ENCODE data around the gene KRT26.

The KRT26 gene

DNA sequence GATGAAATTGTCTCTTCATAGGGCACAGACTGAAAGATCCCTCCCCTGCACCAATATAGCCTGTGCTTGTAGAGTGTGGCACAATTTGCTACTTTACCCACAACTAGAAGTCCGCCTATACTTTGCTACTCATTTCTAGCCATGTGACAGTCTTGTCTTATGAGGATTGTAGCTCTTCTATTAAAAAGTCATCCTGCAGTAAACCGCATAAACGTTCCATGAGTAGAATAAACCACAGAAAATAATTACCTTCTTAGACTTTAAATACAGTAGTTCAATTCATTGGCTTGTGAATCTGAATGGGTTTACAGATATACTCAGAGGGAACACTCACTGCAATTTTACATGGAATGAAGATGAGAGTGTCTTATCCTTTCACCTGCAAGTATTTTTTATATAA lies 6.0 kb upstream of the KRT26 start:
- TF ChIP-seq, protein P1, sequence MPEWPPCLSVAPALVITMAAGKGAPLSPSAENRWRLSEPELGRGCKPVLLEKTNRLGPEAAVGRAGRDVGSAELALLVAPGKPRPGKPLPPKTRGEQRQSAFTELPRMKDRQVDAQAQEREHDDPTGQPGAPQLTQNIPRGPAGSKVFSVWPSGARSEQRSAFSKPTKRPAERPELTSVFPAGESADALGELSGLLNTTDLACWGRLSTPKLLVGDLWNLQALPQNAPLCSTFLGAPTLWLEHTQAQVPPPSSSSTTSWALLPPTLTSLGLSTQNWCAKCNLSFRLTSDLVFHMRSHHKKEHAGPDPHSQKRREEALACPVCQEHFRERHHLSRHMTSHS (tag by site-specific recombination; IDR thresholded peaks at IDR 0.05): no peak
- TF ChIP-seq TCF7L2 (IDR thresholded peaks at IDR 0.05; ENCODE audit: borderline replicate concordance, low read depth, low read length) (no peak), ZNF37A (tag by site-specific recombination; IDR thresholded peaks at IDR 0.05) (no peak), ZEB2 (tag by site-specific recombination; IDR thresholded peaks at IDR 0.05) (no peak), ZNF146 (tag by site-specific recombination; IDR thresholded peaks at IDR 0.05) (no peak), ZNF221 (tag by site-specific recombination; IDR thresholded peaks at IDR 0.05; ENCODE audit: borderline replicate concordance) (no peak), ZNF571 (tag by site-specific recombination; IDR thresholded peaks at IDR 0.05) (no peak), ZNF837 (tag by site-specific recombination; IDR thresholded peaks at IDR 0.05) (no peak), ZNF184 (tag by site-specific recombination; IDR thresholded peaks at IDR 0.05) (no peak), ZNF335 (tag by site-specific recombination; conservative IDR thresholded peaks at IDR 0.05) (no peak), ZNF555 (tag by site-specific recombination; conservative IDR thresholded peaks at IDR 0.05) (no peak), ZNF670 (tag by site-specific recombination; IDR thresholded peaks at IDR 0.05; ENCODE audit: low read depth) (no peak), ZNF23 (tag by site-specific recombination; IDR thresholded peaks at IDR 0.05; ENCODE audit: borderline replicate concordance) (no peak)
- TF ChIP-seq, protein P2, sequence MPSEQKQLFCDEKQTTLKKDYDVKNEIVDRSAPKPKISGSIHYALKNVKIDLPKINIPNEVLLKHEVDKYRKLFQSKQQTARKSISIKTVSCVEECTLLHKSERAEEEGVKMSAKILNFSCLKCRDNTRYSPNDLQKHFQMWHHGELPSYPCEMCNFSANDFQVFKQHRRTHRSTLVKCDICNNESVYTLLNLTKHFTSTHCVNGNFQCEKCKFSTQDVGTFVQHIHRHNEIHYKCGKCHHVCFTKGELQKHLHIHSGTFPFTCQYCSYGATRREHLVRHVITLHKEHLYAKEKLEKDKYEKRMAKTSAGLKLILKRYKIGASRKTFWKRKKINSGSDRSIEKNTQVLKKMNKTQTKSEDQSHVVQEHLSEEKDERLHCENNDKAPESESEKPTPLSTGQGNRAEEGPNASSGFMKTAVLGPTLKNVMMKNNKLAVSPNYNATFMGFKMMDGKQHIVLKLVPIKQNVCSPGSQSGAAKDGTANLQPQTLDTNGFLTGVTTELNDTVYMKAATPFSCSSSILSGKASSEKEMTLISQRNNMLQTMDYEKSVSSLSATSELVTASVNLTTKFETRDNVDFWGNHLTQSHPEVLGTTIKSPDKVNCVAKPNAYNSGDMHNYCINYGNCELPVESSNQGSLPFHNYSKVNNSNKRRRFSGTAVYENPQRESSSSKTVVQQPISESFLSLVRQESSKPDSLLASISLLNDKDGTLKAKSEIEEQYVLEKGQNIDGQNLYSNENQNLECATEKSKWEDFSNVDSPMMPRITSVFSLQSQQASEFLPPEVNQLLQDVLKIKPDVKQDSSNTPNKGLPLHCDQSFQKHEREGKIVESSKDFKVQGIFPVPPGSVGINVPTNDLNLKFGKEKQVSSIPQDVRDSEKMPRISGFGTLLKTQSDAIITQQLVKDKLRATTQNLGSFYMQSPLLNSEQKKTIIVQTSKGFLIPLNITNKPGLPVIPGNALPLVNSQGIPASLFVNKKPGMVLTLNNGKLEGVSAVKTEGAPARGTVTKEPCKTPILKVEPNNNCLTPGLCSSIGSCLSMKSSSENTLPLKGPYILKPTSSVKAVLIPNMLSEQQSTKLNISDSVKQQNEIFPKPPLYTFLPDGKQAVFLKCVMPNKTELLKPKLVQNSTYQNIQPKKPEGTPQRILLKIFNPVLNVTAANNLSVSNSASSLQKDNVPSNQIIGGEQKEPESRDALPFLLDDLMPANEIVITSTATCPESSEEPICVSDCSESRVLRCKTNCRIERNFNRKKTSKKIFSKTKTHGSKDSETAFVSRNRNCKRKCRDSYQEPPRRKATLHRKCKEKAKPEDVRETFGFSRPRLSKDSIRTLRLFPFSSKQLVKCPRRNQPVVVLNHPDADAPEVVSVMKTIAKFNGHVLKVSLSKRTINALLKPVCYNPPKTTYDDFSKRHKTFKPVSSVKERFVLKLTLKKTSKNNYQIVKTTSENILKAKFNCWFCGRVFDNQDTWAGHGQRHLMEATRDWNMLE (tag by site-specific recombination; conservative IDR thresholded peaks at IDR 0.05; ENCODE audit: low read depth): no peak
- CTCF ChIA-PET: interaction anchor here (0.6 kb wide), 1 partner anchor 1040 kb away, joined by 4 read pairs; no protein-coding TSS in a partner anchor
- POLR2A ChIA-PET: no interaction called here

DNA sequence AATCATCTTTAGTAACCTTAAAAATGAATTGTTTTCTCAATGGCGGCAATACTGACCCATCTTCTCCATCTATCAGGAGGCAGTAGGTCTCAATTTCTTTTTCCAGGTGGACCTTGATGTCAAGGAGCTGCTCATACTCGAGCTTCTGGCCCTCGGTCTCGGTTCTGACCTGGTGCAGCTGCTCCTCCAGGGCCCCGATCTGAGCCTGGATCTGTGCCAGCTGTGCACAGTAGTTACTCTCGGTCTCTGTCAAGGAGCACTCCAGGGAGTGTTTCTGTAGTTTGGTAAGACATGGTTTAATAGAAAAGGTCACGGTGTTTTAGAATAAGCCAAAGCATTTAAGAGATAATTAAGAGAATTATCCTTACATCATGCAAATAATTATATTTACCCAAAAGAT lies 5.5 kb upstream of the KRT26 start:
- Histone ChIP-seq H3K4me3 (ENCODE audit: low read depth, low read length) (no peak overlapping the region), H3K4me1 (ENCODE audit: control insufficient read depth, insufficient read depth, low read length) (no peaks in the 10 kb centered on the region), H3K27ac (ENCODE audit: extremely low read depth, low read depth, low read length) (no peak overlapping the region), H3K36me3 (ENCODE audit: control insufficient read depth in 2 of 2, insufficient read depth in 1 of 2, low read length in 2 of 2) (no peaks in the 10 kb centered on the region), H3K9me3 (ENCODE audit: control insufficient read depth, insufficient read depth, low read depth, low read length) (no peaks in the 10 kb centered on the region)
- ChIA-PET CTCF (interaction anchor here (0.6 to 0.7 kb wide), 2 partner anchors 578 to 1040 kb away, joined by 3 to 4 read pairs; no protein-coding TSS in a partner anchor), POLR2A (no interaction called here)
- TF ChIP-seq ZNF19 (tag by site-specific recombination; IDR thresholded peaks at IDR 0.05; ENCODE audit: low read depth): no peak
- TF ChIP-seq ZNF623 (tag by site-specific recombination; IDR thresholded peaks at IDR 0.05): no peak
- no peak for TF ChIP-seq ZSCAN23 (tag by site-specific recombination; IDR thresholded peaks at IDR 0.05)
- TF ChIP-seq, protein P3, sequence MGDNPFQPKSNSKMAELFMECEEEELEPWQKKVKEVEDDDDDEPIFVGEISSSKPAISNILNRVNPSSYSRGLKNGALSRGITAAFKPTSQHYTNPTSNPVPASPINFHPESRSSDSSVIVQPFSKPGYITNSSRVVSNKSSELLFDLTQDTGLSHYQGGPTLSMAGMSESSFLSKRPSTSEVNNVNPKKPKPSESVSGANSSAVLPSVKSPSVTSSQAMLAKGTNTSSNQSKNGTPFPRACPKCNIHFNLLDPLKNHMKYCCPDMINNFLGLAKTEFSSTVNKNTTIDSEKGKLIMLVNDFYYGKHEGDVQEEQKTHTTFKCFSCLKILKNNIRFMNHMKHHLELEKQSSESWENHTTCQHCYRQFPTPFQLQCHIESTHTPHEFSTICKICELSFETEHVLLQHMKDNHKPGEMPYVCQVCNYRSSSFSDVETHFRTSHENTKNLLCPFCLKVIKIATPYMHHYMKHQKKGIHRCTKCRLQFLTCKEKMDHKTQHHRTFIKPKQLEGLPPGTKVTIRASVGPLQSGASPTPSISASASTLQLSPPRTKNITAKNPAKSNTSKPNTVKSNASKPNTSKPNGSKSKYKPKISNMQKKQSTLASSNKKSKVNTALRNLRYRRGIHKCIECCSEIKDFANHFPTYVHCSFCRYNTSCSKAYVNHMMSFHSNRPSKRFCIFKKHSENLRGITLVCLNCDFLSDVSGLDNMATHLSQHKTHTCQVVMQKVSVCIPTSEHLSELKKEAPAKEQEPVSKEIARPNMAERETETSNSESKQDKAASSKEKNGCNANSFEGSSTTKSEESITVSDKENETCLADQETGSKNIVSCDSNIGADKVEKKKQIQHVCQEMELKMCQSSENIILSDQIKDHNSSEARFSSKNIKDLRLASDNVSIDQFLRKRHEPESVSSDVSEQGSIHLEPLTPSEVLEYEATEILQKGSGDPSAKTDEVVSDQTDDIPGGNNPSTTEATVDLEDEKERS (tag by site-specific recombination; IDR thresholded peaks at IDR 0.05): no peak
- TF ChIP-seq KLF7 (tag by site-specific recombination; IDR thresholded peaks at IDR 0.05; ENCODE audit: borderline replicate concordance): no peak
- no peak for TF ChIP-seq OSR2 (tag by site-specific recombination; IDR thresholded peaks at IDR 0.05)
- TF ChIP-seq, protein P2 (tag by site-specific recombination; conservative IDR thresholded peaks at IDR 0.05; ENCODE audit: low read depth): no peak

More for the DNA sequence above, 6.0 kb upstream of the KRT26 start:
- H3K9me3 ChIP-seq (ENCODE audit: control insufficient read depth, insufficient read depth, low read depth, low read length): no peaks in the 10 kb centered on the region
- no peaks in the 10 kb centered on the region for H3K4me1 ChIP-seq (ENCODE audit: control insufficient read depth, insufficient read depth, low read length)
- no peaks in the 10 kb centered on the region for H3K36me3 ChIP-seq (ENCODE audit: control insufficient read depth in 2 of 2, insufficient read depth in 1 of 2, low read length in 2 of 2)
- no peak overlapping the region for H3K4me3 ChIP-seq (ENCODE audit: low read depth, low read length)
- H3K27ac ChIP-seq (ENCODE audit: extremely low read depth, low read depth, low read length): no peak overlapping the region

Data from HEK293 (cell line).